ENCODE data around the gene PRTG.
A peak's percentile ranks its signal among the peaks of the same experiment; 100 is the strongest.
"Not testable (repeated sequence)": the region's sequence is repeated elsewhere in the genome, so short reads cannot be mapped to it uniquely, and the experiment has no call there.

The PRTG gene, protein sequence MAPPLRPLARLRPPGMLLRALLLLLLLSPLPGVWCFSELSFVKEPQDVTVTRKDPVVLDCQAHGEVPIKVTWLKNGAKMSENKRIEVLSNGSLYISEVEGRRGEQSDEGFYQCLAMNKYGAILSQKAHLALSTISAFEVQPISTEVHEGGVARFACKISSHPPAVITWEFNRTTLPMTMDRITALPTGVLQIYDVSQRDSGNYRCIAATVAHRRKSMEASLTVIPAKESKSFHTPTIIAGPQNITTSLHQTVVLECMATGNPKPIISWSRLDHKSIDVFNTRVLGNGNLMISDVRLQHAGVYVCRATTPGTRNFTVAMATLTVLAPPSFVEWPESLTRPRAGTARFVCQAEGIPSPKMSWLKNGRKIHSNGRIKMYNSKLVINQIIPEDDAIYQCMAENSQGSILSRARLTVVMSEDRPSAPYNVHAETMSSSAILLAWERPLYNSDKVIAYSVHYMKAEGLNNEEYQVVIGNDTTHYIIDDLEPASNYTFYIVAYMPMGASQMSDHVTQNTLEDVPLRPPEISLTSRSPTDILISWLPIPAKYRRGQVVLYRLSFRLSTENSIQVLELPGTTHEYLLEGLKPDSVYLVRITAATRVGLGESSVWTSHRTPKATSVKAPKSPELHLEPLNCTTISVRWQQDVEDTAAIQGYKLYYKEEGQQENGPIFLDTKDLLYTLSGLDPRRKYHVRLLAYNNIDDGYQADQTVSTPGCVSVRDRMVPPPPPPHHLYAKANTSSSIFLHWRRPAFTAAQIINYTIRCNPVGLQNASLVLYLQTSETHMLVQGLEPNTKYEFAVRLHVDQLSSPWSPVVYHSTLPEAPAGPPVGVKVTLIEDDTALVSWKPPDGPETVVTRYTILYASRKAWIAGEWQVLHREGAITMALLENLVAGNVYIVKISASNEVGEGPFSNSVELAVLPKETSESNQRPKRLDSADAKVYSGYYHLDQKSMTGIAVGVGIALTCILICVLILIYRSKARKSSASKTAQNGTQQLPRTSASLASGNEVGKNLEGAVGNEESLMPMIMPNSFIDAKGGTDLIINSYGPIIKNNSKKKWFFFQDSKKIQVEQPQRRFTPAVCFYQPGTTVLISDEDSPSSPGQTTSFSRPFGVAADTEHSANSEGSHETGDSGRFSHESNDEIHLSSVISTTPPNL

DNA sequence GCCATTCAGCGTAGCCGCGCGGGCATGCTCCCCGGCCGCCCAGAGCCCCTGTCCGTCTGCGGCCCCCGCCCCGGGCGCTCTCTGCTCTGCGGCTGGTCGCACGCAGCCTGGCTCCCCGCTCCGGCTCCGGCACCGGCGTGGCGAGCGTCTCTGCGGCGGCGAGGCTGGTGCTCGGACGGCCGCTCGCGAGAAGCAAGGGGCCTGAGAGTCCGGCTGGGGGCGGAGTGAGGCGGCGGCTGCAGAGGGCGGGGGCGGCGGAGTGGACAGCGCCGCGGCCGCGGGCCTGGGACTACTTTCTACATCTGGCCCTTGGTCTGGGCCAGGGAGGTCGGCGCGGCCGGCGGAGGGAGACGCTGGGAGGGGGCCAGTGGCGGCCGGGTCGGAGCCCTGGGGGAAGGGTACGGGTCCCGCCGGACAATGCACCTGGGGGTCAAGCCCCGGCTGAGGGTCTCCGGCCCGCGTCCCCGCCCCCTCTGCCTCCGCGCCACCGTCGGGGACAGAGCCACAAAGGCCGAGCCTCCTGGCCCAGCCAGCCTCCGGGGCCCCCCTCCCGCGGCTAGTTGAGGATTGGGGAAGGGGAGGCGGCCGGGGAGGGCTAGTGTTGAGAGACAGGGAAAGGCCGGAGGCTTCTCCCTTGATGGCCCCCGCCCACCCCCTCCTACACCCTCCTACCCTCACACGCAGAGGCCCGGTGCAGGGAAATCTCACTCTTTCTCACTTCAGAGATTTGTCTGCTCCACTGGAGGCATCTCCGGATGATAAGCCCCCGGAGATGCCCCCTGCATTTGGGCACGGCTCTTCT, at the start of gene PRTG:
PRTG (minus strand) TSS at position 226 of the 802 bp plus-strand sequence; CDS start at position 5, 221 bp downstream.
- no peak for TF ChIP-seq CTCF (IDR thresholded peaks at IDR 0.05; ENCODE audit: insufficient read depth, missing control alignments)
- no peak for FAIRE-seq
- DNase-seq (ENCODE audit: insufficient read length, low spot score): no peak

- TF ChIP-seq CTCF (IDR thresholded peaks at IDR 0.05; ENCODE audit: insufficient read depth, missing control alignments): no peak
- no peak for FAIRE-seq
- DNase-seq (ENCODE audit: insufficient read length, low spot score): no peak
Measured at GRCh38 chr15:55791551-55792400, 48.8 kb upstream of the PRTG start.

GRCh38 chr15:55789066-55789660, 46.2 kb upstream of the PRTG start:
- no peak for FAIRE-seq
- TF ChIP-seq CTCF (IDR thresholded peaks at IDR 0.05; ENCODE audit: insufficient read depth, missing control alignments): peak; percentile 20
- DNase-seq (ENCODE audit: insufficient read length, low spot score): no peak

DNA sequence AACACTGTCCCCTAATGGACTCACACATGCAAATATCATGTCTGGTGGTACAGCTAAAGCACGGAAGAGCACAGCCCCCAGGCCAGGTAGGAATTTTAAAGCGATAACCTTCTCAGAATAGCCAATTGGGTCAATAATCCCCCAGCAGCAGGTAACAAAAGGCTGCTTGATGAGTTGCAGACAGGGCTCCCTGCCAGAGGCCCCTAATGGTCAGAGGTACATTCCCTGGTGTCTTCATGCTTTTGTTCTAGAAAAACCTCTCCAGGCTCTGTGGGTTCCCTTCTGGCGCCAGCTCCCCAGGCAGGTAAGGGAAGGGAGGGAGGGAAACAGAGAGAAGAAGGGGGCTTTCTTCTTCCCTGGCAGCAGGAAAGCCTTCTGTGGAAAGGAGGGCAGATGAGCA, 43.4 kb upstream of the PRTG start:
- FAIRE-seq: no peak
- no peak for DNase-seq (ENCODE audit: insufficient read length, low spot score)
- TF ChIP-seq CTCF (IDR thresholded peaks at IDR 0.05; ENCODE audit: insufficient read depth, missing control alignments): no peak

DNA sequence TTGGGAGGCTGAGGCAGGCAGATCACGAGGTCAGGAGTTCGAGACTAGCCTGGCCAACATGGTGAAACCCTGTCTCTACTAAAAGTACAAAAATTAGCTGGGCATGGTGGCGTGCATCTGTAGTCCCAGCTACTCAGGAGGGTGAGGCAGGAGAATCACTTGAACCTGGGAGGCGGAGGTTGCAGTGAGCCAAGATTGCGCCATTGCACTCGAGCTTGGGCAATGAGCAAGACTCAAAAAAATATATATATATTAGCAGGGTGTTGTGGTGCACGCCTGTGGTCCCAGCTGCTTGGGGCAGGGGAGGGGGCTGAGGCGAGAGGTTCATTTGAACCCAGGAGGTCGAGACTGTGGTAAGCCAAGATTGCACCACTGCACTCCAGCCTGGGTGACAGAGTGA, 42.6 kb upstream of the PRTG start:
- not testable (repeated sequence) for FAIRE-seq; DNase-seq (ENCODE audit: insufficient read length, low spot score)

- DNase-seq (ENCODE audit: insufficient read length, low spot score): no peak
- FAIRE-seq: no peak
- TF ChIP-seq CTCF (IDR thresholded peaks at IDR 0.05; ENCODE audit: insufficient read depth, missing control alignments): no peak
Measured at GRCh38 chr15:55784286-55784685, 41.3 kb upstream of the PRTG start.

Measured in D721Med (cell line).